ENCODE results near the gene EYA2.

EYA2 gene

DNA sequence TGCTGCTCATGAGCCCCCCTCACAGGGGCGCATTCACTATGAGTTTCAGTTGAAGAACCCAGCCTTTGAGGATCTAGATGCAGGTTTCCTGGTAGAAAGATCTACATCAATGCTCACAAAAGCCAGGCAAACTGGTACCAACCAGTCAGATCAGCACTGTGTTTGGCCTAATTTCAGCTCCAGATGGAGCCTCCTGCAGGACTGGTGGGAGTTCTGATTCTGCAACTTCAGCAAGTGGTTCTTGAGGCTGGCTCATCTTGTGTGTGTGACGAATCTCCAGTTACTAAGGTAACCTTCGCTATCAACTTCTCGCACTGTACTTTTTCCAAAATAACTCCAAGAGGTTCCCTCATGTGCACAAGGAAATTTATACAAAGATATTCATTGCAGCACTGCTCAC lies 343.1 kb downstream of the EYA2 start:
- DNase-seq, result no peak
